ENCODE measurements around the gene KLF18. TPM values are rescaled to one million over a fixed set of nuclear protein-coding genes. Genes with fewer than 3 reads are reported as not detected.

The KLF18 gene
- total RNA-seq, result not detected

- ATAC-seq (no peak), DNase-seq (no peak)
- H3K27me3 Mint-ChIP-seq (ENCODE audit: low read depth), result peaks cover 19% of the 10 kb centered on the region
- peaks cover 18% of the 10 kb centered on the region for H3K9me3 Mint-ChIP-seq
- no peaks in the 10 kb centered on the region for H3K4me1 Mint-ChIP-seq (ENCODE audit: low read depth)
- H3K4me3 Mint-ChIP-seq, result no peak within 1 kb of the TSS
- peaks cover 2% of the 10 kb centered on the region for H3K36me3 Mint-ChIP-seq (ENCODE audit: insufficient read depth)
These were observed at the start of gene KLF18 for GRCh38 chr1:44141531-44141930. Gene KLF18 (minus strand): TSS chr1:44141631. CDS start chr1:44141631, 0 bp downstream.

GRCh38 chr1:44174630-44175029 is 33.2 kb upstream of the KLF18 start:
- Mint-ChIP-seq H3K4me3 (no peak overlapping the region), H3K27me3 (ENCODE audit: low read depth) (peaks cover 14% of the 10 kb centered on the region), H3K4me1 (ENCODE audit: low read depth) (no peaks in the 10 kb centered on the region), H3K36me3 (ENCODE audit: insufficient read depth) (no peaks in the 10 kb centered on the region), H3K9me3 (peaks cover 7% of the 10 kb centered on the region)
- DNase-seq (no peak), ATAC-seq (no peak)

GRCh38 chr1:44170281-44170823 is 28.9 kb upstream of the KLF18 start:
- Mint-ChIP-seq H3K4me3 (no peak overlapping the region), H3K36me3 (ENCODE audit: insufficient read depth) (no peaks in the 10 kb centered on the region), H3K4me1 (ENCODE audit: low read depth) (no peaks in the 10 kb centered on the region), H3K9me3 (peaks cover 14% of the 10 kb centered on the region), H3K27me3 (ENCODE audit: low read depth) (peaks cover 11% of the 10 kb centered on the region)
- ATAC-seq (no peak), DNase-seq (no peak)

- peaks cover 8% of the 10 kb centered on the region for H3K27me3 Mint-ChIP-seq (ENCODE audit: low read depth)
- H3K4me3 Mint-ChIP-seq, result no peak overlapping the region
- DNase-seq, result no peak
- no peak for ATAC-seq
- H3K4me1 Mint-ChIP-seq (ENCODE audit: low read depth), result no peaks in the 10 kb centered on the region
- H3K36me3 Mint-ChIP-seq (ENCODE audit: insufficient read depth), result no peaks in the 10 kb centered on the region
- H3K9me3 Mint-ChIP-seq, result peaks cover 8% of the 10 kb centered on the region
These were observed 27.2 kb upstream of the KLF18 start for GRCh38 chr1:44168520-44169098.

GRCh38 chr1:44161546-44161945 is 20.1 kb upstream of the KLF18 start:
- no peak for ATAC-seq
- Mint-ChIP-seq H3K4me3 (no peak overlapping the region), H3K36me3 (ENCODE audit: insufficient read depth) (no peaks in the 10 kb centered on the region), H3K9me3 (peaks cover 10% of the 10 kb centered on the region), H3K4me1 (ENCODE audit: low read depth) (no peaks in the 10 kb centered on the region), H3K27me3 (ENCODE audit: low read depth) (no peaks in the 10 kb centered on the region)
- no peak for DNase-seq

GRCh38 chr1:44158871-44159270 is 17.4 kb upstream of the KLF18 start:
- ATAC-seq, result no peak
- Mint-ChIP-seq H3K9me3 (peaks cover 10% of the 10 kb centered on the region), H3K36me3 (ENCODE audit: insufficient read depth) (no peaks in the 10 kb centered on the region), H3K4me1 (ENCODE audit: low read depth) (no peaks in the 10 kb centered on the region), H3K4me3 (no peak overlapping the region), H3K27me3 (ENCODE audit: low read depth) (no peaks in the 10 kb centered on the region)
- no peak for DNase-seq

- ATAC-seq, result no peak
- H3K27me3 Mint-ChIP-seq (ENCODE audit: low read depth), result peaks cover 3% of the 10 kb centered on the region
- no peaks in the 10 kb centered on the region for H3K4me1 Mint-ChIP-seq (ENCODE audit: low read depth)
- H3K9me3 Mint-ChIP-seq, result peaks cover 10% of the 10 kb centered on the region
- H3K4me3 Mint-ChIP-seq, result no peak overlapping the region
- H3K36me3 Mint-ChIP-seq (ENCODE audit: insufficient read depth), result no peaks in the 10 kb centered on the region
- DNase-seq, result no peak
These were observed 16.5 kb upstream of the KLF18 start for GRCh38 chr1:44157903-44158302.

GRCh38 chr1:44154049-44154448 is 12.6 kb upstream of the KLF18 start:
- DNase-seq, result no peak
- ATAC-seq, result no peak
- no peaks in the 10 kb centered on the region for H3K9me3 Mint-ChIP-seq
- no peaks in the 10 kb centered on the region for H3K36me3 Mint-ChIP-seq (ENCODE audit: insufficient read depth)
- H3K4me3 Mint-ChIP-seq, result no peak overlapping the region
- no peaks in the 10 kb centered on the region for H3K4me1 Mint-ChIP-seq (ENCODE audit: low read depth)
- H3K27me3 Mint-ChIP-seq (ENCODE audit: low read depth), result peaks cover 9% of the 10 kb centered on the region

GRCh38 chr1:44152692-44153091 is 11.3 kb upstream of the KLF18 start:
- H3K27me3 Mint-ChIP-seq (ENCODE audit: low read depth), result peaks cover 11% of the 10 kb centered on the region
- H3K4me3 Mint-ChIP-seq, result no peak overlapping the region
- no peak for DNase-seq
- no peak for ATAC-seq
- no peaks in the 10 kb centered on the region for H3K4me1 Mint-ChIP-seq (ENCODE audit: low read depth)
- H3K36me3 Mint-ChIP-seq (ENCODE audit: insufficient read depth), result no peaks in the 10 kb centered on the region
- H3K9me3 Mint-ChIP-seq, result no peaks in the 10 kb centered on the region

GRCh38 chr1:44151808-44152207 is 10.4 kb upstream of the KLF18 start:
- no peaks in the 10 kb centered on the region for H3K4me1 Mint-ChIP-seq (ENCODE audit: low read depth)
- no peak for ATAC-seq
- peaks cover under 1% of the 10 kb centered on the region for H3K9me3 Mint-ChIP-seq
- H3K36me3 Mint-ChIP-seq (ENCODE audit: insufficient read depth), result no peaks in the 10 kb centered on the region
- no peak for DNase-seq
- H3K27me3 Mint-ChIP-seq (ENCODE audit: low read depth), result peaks cover 13% of the 10 kb centered on the region
- no peak overlapping the region for H3K4me3 Mint-ChIP-seq

GRCh38 chr1:44151332-44151731 is 9.9 kb upstream of the KLF18 start:
- H3K36me3 Mint-ChIP-seq (ENCODE audit: insufficient read depth), result no peaks in the 10 kb centered on the region
- ATAC-seq (peak in 1 of 2 donors; percentile 58), DNase-seq (no peak)

GRCh38 chr1:44147582-44147981 is 6.2 kb upstream of the KLF18 start:
- Mint-ChIP-seq H3K9me3 (peaks cover 21% of the 10 kb centered on the region), H3K4me3 (no peak overlapping the region), H3K4me1 (ENCODE audit: low read depth) (no peaks in the 10 kb centered on the region), H3K27me3 (ENCODE audit: low read depth) (peaks cover 8% of the 10 kb centered on the region), H3K36me3 (ENCODE audit: insufficient read depth) (peaks cover 2% of the 10 kb centered on the region)
- ATAC-seq (no peak), DNase-seq (no peak)

More at GRCh38 chr1:44151332-44151731, 9.9 kb upstream of the KLF18 start:
- Mint-ChIP-seq H3K4me3 (no peak overlapping the region), H3K9me3 (peaks cover 5% of the 10 kb centered on the region), H3K27me3 (ENCODE audit: low read depth) (peaks cover 13% of the 10 kb centered on the region), H3K4me1 (ENCODE audit: low read depth) (no peaks in the 10 kb centered on the region)

- H3K4me3 Mint-ChIP-seq, result no peak overlapping the region
- H3K36me3 Mint-ChIP-seq (ENCODE audit: insufficient read depth), result peaks cover 2% of the 10 kb centered on the region
- H3K27me3 Mint-ChIP-seq (ENCODE audit: low read depth), result peaks cover 7% of the 10 kb centered on the region
- ATAC-seq (no peak), DNase-seq (no peak)
- peaks cover 21% of the 10 kb centered on the region for H3K9me3 Mint-ChIP-seq
- no peaks in the 10 kb centered on the region for H3K4me1 Mint-ChIP-seq (ENCODE audit: low read depth)
These were observed 5.3 kb upstream of the KLF18 start for GRCh38 chr1:44146536-44147361.

- Mint-ChIP-seq H3K9me3 (peaks cover 21% of the 10 kb centered on the region), H3K36me3 (ENCODE audit: insufficient read depth) (peaks cover 2% of the 10 kb centered on the region), H3K27me3 (ENCODE audit: low read depth) (peaks cover 17% of the 10 kb centered on the region), H3K4me1 (ENCODE audit: low read depth) (no peaks in the 10 kb centered on the region), H3K4me3 (no peak overlapping the region)
- ATAC-seq, result peak; percentile 10 to 43
- no peak for DNase-seq
These were observed 3.7 kb upstream of the KLF18 start for GRCh38 chr1:44144962-44145756.

Measured in activated T-cell treated with anti-CD3 and anti-CD28 coated beads, Interleukin-2, amount 50 U/mL, for 4 hours (primary cell).